ENCODE results near the gene C6orf132.

DNA sequence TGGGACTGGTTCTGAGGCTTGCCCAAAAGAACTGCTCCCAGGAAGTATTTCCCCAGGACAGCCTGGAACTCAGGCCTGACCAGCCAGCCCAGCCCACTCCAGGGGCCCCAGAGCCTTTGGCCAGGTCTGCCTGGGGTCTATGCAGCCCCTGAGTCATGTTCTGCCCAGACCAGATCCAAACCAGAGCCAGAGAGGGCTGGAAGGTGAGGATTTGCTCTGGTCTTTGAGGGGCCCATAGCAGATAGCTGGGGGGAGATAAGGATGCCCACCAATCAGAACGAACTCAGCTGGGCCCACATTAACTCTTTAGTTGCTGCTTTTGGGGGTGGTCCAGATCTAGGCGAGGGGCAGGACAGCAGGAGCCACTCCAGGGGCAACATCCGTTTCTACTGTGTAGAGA, 16.8 kb downstream of the C6orf132 start:
- TF ChIP-seq CTCF (conservative IDR thresholded peaks at IDR 0.05; ENCODE audit: low read depth, low read length) (no peak), EZH2 (IDR thresholded peaks at IDR 0.05; ENCODE audit: low read length, unreplicated experiment) (no peak)

Measured in PC-3 (cell line).